Activated naive CD4-positive, alpha-beta T cell treated with anti-CD3 and anti-CD28 coated beads, Interleukin-2, amount 50 U/mL, for 72 hours (primary cell): ENCODE data around the gene KCNIP2. TPM values are rescaled to one million over a fixed set of nuclear protein-coding genes. Genes with fewer than 3 reads are reported as not detected.
"Not testable (repeated sequence)": the region's sequence is repeated elsewhere in the genome, so short reads cannot be mapped to it uniquely, and the experiment has no call there.

Experiments
- ATAC-seq, 2 donors: fragments of 150-1000 bp; cut with Tn5 transposase; 2 replicates each; pipeline ENCODE4 v1.10.0; 2021; ENCODE audit warnings: mild to moderate bottlenecking in 2 of 2, moderate library complexity in 2 of 2
- DNase-seq, 2 donors: peaks; one replicate each; pipeline ENCODE4 v3.0.0; 2021 to 2022; ENCODE audit warnings: low spot score in 2 of 2
- H3K27ac Mint-ChIP-seq, 2 donors: one replicate each; pipeline ENCODE4 v1.8.0; 2022; ENCODE audit warnings: mild to moderate bottlenecking in 2 of 2, mixed read lengths in 2 of 2
- H3K36me3 Mint-ChIP-seq, 2 donors: one replicate each; pipeline ENCODE4 v1.8.0; 2022; ENCODE audit warnings: mixed read lengths in 2 of 2
- H3K9me3 Mint-ChIP-seq, 2 donors: one replicate each; pipeline ENCODE4 v1.8.0; 2022; ENCODE audit warnings: mixed read lengths in 2 of 2
- total RNA-seq, 2 donors: library from RNA; stranded (reverse); gene quantifications; one replicate each; pipeline ENCODE4 v1.2.3, GENCODE V29; 2022

Gene KCNIP2
- total RNA-seq, 2 donors from 2014 or later, result 4.2 to 6.3 TPM

GRCh38 chr10:101817337-101818118, 26.1 kb downstream of the KCNIP2 start:
- ATAC-seq, result peak; percentile 2 to 18
- Mint-ChIP-seq H3K27ac (peak overlapping the region; percentile 96 to 97), H3K36me3 (peaks cover 27 to 32% of the 10 kb centered on the region in 2 donors), H3K9me3 (no peaks in the 10 kb centered on the region)
- peak; percentile 39 to 70 for DNase-seq

- H3K27ac Mint-ChIP-seq, result peak overlapping the region; percentile 80 to 96
- ATAC-seq (peak in 1 of 2 donors; percentile 21), DNase-seq (no peak)
- H3K9me3 Mint-ChIP-seq, result no peaks in the 10 kb centered on the region
- peaks cover 28 to 32% of the 10 kb centered on the region in 2 donors for H3K36me3 Mint-ChIP-seq
Measured at GRCh38 chr10:101816913-101817336, 26.7 kb downstream of the KCNIP2 start.

- no peaks in the 10 kb centered on the region for H3K9me3 Mint-ChIP-seq
- H3K36me3 Mint-ChIP-seq, result peaks cover 28 to 32% of the 10 kb centered on the region in 2 donors
- DNase-seq (no peak), ATAC-seq (no peak)
- peak overlapping the region; percentile 80 to 96 for H3K27ac Mint-ChIP-seq
Measured at GRCh38 chr10:101816376-101816775, 27.2 kb downstream of the KCNIP2 start.

- peaks cover 28 to 32% of the 10 kb centered on the region in 2 donors for H3K36me3 Mint-ChIP-seq
- ATAC-seq, result peak in 1 of 2 donors; percentile 6
Measured at GRCh38 chr10:101814466-101815071, 29.0 kb downstream of the KCNIP2 start.

GRCh38 chr10:101812606-101813005, 31.0 kb downstream of the KCNIP2 start:
- Mint-ChIP-seq H3K27ac (no peak overlapping the region), H3K9me3 (no peaks in the 10 kb centered on the region), H3K36me3 (peaks cover 25 to 32% of the 10 kb centered on the region in 2 donors)
- ATAC-seq, result no peak
- no peak for DNase-seq

More at GRCh38 chr10:101814466-101815071, 29.0 kb downstream of the KCNIP2 start:
- no peaks in the 10 kb centered on the region for H3K9me3 Mint-ChIP-seq
- peak overlapping the region; percentile 70 to 96 for H3K27ac Mint-ChIP-seq
- DNase-seq, result no peak

GRCh38 chr10:101807158-101807557, 36.4 kb downstream of the KCNIP2 start:
- DNase-seq (no peak), ATAC-seq (no peak)
- H3K9me3 Mint-ChIP-seq, result no peaks in the 10 kb centered on the region
- H3K27ac Mint-ChIP-seq, result no peak overlapping the region
- peaks cover 2 to 30% of the 10 kb centered on the region in 2 donors for H3K36me3 Mint-ChIP-seq

- Mint-ChIP-seq H3K9me3 (no peaks in the 10 kb centered on the region), H3K36me3 (peaks cover 18 to 55% of the 10 kb centered on the region in 2 donors), H3K27ac (no peak overlapping the region)
- DNase-seq (no peak), ATAC-seq (no peak)
Measured at GRCh38 chr10:101803511-101803910, 40.1 kb downstream of the KCNIP2 start.

GRCh38 chr10:101797403-101798059, 46.1 kb downstream of the KCNIP2 start:
- ATAC-seq (no peak), DNase-seq (no peak)
- Mint-ChIP-seq H3K36me3 (peaks cover 18 to 39% of the 10 kb centered on the region in 2 donors), H3K27ac (no peak overlapping the region), H3K9me3 (no peaks in the 10 kb centered on the region)

- no peak overlapping the region for H3K27ac Mint-ChIP-seq
- no peak for ATAC-seq
- H3K36me3 Mint-ChIP-seq, result peaks cover 0 to 13% of the 10 kb centered on the region in 2 donors
- no peak for DNase-seq
- no peaks in the 10 kb centered on the region for H3K9me3 Mint-ChIP-seq
Measured at GRCh38 chr10:101793526-101793925, 50.1 kb downstream of the KCNIP2 start.

GRCh38 chr10:101789686-101790085, 53.9 kb downstream of the KCNIP2 start:
- no peaks in the 10 kb centered on the region for H3K9me3 Mint-ChIP-seq
- H3K36me3 Mint-ChIP-seq, result peaks cover 8 to 11% of the 10 kb centered on the region in 2 donors
- H3K27ac Mint-ChIP-seq, result peak overlapping the region in 1 of 2 donors; percentile 39
- DNase-seq (no peak), ATAC-seq (no peak)

- not testable (repeated sequence) for DNase-seq, H3K9me3 Mint-ChIP-seq, ATAC-seq
- Mint-ChIP-seq H3K27ac (peak overlapping the region in 1 of 2 donors; percentile 39), H3K36me3 (peaks cover 8 to 11% of the 10 kb centered on the region in 2 donors)
Measured at GRCh38 chr10:101789231-101789630, 54.4 kb downstream of the KCNIP2 start.

GRCh38 chr10:101785801-101786200, 57.8 kb downstream of the KCNIP2 start:
- Mint-ChIP-seq H3K27ac (peak overlapping the region in 1 of 2 donors; percentile 50), H3K9me3 (no peaks in the 10 kb centered on the region), H3K36me3 (peaks cover 10 to 22% of the 10 kb centered on the region in 2 donors)
- ATAC-seq, result no peak
- DNase-seq, result no peak

GRCh38 chr10:101784558-101784957, 59.0 kb downstream of the KCNIP2 start:
- ATAC-seq, result no peak
- peaks cover 10 to 22% of the 10 kb centered on the region in 2 donors for H3K36me3 Mint-ChIP-seq
- H3K9me3 Mint-ChIP-seq, result no peaks in the 10 kb centered on the region
- DNase-seq, result no peak
- peak overlapping the region; percentile 94 to 100 for H3K27ac Mint-ChIP-seq

GRCh38 chr10:101783736-101784118, 59.9 kb downstream of the KCNIP2 start:
- H3K36me3 Mint-ChIP-seq, result peaks cover 15 to 28% of the 10 kb centered on the region in 2 donors
- ATAC-seq (no peak), DNase-seq (peak in 1 of 2 donors; percentile 47)
- H3K27ac Mint-ChIP-seq, result peak overlapping the region; percentile 94 to 100
- no peaks in the 10 kb centered on the region for H3K9me3 Mint-ChIP-seq

- Mint-ChIP-seq H3K9me3 (no peaks in the 10 kb centered on the region), H3K36me3 (peaks cover 18 to 32% of the 10 kb centered on the region in 2 donors), H3K27ac (peak within 1 kb of the TSS; percentile 94 to 100)
- ATAC-seq (peak; percentile 76 to 82), DNase-seq (peak; percentile 84 to 86)
Measured at GRCh38 chr10:101782811-101783735, 60.5 kb downstream of the KCNIP2 start, which contains the start of gene NPM3. TSS of gene NPM3 (minus strand) at chr10:101783446. CDS start at chr10:101783390, 56 bp downstream.
